T follicular helper cell (primary cell): Measurements from ENCODE around the gene NT5C2.

Experiments
- DNase-seq: peaks from one replicate; pipeline ENCODE4 v3.0.0-alpha.2; 2020; ENCODE audit warnings: low read depth

Gene NT5C2

GRCh38 chr10:103123282-103124024 is 69.6 kb downstream of the NT5C2 start:
- DNase-seq = no peak

DNA sequence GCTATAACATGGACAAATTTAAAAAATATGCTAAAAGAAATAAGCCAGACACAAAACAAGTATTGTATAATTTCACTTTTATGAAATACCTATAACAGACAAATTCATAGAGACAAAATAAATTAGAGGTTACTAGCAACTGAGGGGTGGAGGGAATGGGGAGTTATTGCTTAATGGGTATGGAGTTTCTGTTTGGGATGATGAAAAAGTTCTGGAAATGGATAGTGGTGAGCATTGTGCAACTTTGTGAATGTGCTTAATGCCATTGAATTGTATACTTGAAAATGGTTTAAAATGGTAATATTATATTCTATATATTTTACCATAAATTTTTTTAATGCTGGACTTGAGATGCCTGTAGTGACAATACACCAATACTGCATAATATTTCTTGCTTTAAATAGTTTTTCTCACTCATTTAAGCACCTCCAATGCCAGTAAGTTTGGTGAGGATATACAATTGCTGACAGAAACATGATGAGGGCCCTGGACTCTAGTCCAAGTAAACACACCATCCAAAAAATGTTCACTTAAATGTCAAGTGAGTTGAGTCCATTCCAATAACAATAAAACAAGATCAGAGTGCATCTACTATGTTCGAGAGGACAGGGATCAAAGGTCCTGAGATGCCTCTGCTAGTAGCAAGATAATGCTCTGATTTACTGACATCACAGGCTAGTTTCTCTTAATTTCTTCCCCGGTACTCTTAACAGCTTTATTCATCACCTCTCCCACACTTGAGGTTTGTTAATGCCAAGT is 71.9 kb downstream of the NT5C2 start:
- DNase-seq = no peak

- no peak for DNase-seq
These were observed 72.5 kb downstream of the NT5C2 start for GRCh38 chr10:103120546-103120945.

- DNase-seq = no peak
These were observed 75.8 kb downstream of the NT5C2 start for GRCh38 chr10:103117247-103117646.

- DNase-seq = no peak
These were observed 78.2 kb downstream of the NT5C2 start for GRCh38 chr10:103114876-103115275.

- no peak for DNase-seq
These were observed 80.9 kb downstream of the NT5C2 start for GRCh38 chr10:103111918-103112877.

DNA sequence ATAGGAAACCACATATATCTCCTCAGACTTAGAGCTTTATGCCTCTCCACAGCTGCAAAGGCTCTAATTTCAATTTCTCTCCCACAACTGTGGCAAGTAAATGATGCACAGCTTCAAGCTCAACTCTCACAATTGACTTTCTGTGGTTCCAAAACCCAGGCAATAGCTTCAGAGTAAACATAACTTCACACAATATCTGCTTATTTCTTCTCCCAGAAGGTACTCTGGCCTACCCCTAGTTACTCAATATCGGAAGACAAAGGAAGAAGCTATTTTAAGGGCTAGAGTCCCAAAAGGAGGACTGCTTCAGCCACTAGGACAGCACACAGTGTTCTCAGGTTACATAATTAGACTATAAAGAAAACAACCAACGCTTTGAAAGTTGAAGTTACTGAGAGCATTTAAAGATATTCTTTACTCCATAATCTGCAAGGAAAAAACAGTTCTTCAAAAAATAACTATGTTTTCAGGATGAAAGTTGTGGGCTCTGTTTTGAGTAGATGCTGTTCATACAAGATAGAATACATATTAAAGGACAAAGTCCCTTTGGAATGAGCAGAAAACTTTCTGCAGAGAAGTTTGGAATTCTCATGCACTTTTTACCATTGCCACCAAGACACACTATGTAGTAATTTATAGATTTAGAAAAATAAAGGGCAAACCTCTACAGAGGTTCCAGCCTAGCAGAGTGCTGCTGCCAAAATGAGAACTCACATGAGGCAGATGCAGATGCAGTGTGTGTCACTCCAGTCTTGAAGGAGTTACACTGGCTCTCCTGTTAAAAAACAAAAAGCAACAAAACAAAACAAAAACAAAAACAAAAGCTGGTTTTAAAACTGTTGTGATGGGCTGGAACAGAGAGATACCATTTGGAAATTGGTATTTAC is 81.8 kb downstream of the NT5C2 start:
- DNase-seq = no peak

- DNase-seq = no peak
These were observed 82.7 kb downstream of the NT5C2 start for GRCh38 chr10:103110407-103110806.

DNA sequence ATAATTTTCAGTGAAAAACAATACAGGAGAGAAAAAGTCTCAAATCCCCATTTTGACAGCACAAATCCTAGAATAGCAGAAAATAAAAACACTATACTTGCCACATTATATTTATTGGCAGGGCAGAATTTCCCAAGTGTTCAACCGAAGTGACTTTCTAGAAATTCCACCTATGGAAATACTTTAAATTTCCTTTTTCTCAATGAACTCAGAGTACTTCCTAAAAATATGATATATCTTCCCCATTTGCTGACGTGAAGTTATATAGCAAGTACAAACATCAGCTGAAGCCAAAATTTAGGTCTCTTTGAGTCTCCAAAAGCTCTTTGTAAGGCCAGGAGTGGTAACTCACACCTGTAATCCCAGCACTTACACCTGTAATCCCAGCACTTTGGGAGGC is 83.3 kb downstream of the NT5C2 start:
- DNase-seq = no peak

GRCh38 chr10:103106539-103106938 is 86.5 kb downstream of the NT5C2 start:
- no peak for DNase-seq

DNA sequence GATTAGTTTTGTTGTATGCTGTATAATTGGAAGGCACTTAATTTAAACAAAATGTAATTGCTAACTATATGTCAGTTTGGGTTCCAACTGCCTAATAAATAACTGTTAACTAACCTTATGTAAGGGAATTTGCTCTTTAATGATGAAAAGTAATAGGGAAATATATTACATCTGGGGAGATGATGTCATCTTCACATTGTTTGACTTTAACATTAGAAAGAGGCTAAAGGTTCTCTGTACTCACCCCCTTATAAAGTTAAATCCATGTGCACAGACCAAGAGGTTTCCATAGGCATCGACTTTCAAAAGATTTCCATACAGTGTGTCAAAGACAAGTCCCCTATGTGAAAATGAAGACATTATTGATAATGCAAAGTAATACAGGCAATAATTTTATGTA is 87.6 kb downstream of the NT5C2 start:
- DNase-seq = no peak

DNA sequence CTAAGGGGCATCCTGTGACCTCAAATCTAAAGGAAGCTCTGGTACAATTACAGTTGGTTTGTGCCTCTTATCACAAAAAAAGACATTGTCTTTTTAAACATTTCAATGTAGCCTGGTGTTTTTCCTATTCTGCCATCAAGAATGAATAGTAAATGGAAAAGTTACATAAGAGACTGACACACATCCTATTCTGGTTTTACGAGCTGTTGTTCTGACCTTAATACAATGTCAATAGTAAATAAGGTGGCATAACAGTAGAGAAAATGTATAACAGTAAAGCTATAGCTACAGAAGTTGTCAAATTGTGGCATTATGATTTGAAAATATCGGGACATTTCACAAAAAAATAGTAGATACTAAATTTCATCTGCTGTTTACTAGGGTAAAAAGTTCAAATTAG is 88.4 kb downstream of the NT5C2 start:
- no peak for DNase-seq

- DNase-seq = no peak
These were observed 89.1 kb downstream of the NT5C2 start for GRCh38 chr10:103103989-103104388.

DNA sequence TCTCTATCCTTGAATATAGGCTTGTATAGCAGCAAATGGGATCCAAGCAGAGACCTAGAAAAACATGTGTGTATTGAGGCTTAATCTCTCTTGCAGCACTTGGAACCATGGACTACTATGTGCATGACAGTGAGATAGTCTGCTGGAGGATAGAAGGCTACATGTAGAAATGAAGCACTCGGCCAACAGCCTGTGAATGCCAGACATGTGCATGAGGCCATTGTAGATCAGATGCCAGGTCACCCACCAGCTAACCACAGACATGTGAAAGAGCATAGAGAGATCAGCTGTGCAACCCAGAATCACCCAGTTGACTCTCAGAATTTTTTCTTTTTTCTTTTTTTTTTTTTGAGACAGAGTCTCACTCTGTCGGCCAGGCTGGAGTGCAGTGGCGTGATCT is 90.9 kb downstream of the NT5C2 start:
- no peak for DNase-seq

GRCh38 chr10:103100620-103101019 is 92.5 kb downstream of the NT5C2 start:
- no peak for DNase-seq

DNA sequence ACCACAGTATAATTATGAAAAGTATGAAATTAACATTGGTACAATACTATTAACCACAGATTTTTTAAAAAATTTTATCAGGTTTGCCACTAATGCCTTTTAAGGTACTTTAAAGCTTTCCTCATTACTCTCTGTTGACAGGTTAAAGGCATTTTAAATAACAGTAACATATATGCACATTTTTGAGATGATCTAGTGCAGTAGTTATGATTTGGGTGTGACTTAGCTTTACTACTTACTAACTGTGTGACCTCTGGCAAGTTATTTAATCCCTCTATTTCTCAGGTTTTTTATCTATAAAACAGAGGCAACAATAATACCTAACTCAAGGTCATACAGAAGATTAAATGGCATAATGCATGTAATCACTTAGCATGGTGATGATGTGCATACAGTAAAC is 94.8 kb downstream of the NT5C2 start:
- no peak for DNase-seq

GRCh38 chr10:103096130-103096529 is 96.9 kb downstream of the NT5C2 start:
- DNase-seq = no peak

DNA sequence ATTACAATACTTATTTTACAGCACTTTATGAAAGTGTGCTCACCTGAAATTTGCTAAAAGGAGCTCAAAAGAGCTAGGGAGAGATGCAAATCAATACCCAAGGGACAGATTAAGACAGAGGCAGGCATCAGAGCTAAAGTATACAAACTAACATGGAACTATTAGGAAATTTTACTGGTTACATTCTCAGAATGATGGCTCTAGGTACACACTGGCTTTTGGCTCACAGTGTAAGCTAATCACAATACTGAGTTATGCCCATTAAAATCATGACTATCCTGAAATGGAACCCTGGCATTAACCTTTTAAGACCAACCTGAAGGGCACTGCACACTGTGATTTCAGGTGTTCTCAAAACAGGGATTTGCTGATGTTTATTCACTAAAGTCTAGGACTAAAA is 98.1 kb downstream of the NT5C2 start:
- no peak for DNase-seq

DNA sequence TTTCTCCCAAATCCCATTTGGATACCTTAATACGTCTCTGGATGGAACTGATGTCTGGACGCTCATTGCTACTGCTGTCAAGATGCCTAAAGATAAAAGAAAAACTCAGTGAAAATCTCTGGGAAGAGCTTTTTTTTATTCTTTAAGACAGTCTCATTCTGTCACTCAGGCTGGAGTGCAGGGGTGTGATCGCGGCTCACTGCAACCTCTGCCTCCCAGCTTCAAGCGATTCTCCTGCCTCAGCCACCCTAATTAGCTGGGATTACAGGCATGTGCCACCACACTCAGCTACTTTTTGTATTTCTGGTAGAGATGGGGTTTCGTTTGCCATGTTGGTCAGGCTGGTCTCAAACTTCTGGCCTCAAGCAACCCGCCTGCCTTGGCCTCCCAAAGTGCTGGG is 102.2 kb downstream of the NT5C2 start:
- DNase-seq = no peak

GRCh38 chr10:103089493-103089892 is 103.6 kb downstream of the NT5C2 start:
- DNase-seq = no peak

DNA sequence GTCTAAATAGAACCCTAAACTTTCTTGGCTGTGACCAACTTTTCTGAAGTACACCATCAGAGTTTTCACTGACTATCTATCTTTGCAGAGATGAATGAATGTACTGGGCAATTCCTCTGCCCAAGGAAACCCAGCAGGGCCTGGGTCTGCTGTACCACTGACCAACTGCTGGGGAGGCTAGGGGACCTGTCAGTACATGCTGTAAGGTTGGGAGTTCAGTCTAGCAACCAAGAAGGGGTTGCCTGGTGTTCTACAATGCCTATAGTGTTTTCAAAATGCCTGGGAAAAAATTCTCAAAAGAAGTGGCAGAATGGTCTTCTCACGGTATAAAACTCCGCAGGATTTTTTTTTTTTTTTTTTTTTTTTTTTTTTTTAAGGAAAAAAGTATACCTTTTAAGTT is 106.3 kb downstream of the NT5C2 start:
- no peak for DNase-seq
